RPMI8226 (cell line): Measurements from ENCODE around the gene VWF.

Experiments
- DNase-seq: peaks from one replicate; pipeline ENCODE4 v3.0.0-alpha.2; 2015

Gene VWF

DNA sequence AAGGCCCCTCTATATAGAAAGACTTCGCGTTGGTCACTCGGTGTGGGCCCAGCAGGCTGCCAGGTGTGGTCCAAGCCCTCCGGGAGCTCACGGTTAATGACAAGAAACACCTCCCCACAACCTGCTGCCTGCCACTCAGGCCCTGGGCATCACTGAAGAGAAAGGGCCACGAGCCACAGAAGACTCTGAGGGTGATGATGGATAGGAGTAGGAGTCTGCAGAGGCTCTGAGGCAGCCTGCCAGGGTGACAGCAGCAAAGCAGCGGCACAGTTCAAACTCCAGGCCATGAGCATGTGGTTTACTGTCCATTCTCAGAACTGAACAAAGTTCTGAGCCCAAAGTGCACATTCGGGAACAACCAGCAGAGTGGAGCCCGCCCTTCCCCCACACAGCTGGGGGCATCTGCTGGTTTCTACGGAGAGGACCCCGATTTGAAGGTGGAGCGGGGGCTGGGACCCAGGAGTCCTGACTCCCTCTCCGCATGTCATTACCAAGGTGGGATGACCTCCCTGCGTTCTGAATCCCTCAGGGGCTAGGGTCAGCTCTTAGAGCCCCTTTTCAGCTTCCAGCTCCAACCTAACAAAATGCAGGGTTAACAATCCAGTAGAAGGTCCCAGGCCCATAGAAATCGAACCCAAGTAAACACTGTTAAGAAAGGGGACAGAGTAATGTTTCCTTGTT, 65.8 kb downstream of the VWF start:
- no peak for DNase-seq

DNA sequence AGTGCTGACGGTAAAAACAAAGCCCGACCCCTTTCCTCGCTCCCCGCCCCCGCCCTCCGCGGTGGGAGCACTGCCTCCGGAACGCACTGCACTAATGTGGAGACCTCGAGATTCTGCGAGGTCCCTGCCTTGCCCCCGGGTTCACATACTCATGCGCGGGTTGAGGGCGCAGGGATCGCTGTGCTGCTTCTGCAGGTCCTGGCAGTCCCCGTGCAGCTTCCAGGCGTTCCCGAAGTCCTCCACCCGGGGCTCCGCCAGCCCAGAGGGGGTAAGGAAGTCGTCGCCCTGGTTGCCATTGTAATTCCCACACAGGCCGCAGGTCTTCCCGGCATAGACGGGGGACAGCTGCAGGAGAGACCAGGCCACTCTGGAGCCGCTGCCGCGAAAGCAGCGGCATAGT, 66.8 kb downstream of the VWF start:
- DNase-seq: no peak

DNA sequence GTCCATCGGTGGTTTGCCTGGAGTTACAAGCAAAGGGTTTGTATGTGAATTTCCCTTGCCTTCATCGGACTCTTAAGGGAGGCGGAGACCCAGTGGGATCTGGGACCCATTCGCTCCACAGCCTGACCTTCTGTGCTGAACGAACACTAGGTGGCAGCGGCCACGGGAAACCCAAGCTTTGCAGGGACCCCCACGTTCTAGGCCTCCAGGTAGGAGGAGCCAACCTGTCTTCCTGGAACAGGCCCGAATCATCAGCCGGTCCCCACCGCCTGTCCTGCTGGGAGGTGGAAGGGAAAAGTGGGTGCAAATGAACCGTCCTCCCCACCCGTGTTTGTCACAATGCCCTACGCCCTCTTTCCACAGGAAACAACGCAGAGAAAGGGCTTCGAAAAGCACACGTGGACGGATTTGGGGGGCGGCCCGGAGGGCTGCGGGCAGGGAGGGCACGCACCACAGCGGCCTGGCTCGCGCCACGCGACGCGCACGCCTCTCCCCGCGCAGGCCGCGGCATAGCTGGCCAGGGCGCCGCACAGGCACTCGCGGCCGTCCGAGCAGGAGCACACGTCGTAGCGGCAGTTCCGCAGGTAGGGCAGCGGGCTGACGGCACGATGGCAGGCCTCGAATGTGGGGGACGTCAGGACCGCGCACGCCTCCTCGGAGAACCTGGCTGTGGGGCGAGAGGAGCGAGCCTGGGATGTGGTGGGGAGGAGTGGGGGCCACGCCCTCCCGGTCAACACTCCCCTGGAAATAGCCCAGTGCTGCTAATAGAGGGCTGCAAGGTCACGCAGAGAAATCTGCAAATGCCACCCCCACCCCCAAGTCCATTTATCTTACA, 67.8 kb downstream of the VWF start:
- no peak for DNase-seq

- no peak for DNase-seq
Observed at GRCh38 chr12:6053541-6053940, 70.9 kb downstream of the VWF start.

GRCh38 chr12:6052940-6053329, 71.5 kb downstream of the VWF start:
- no peak for DNase-seq

- no peak for DNase-seq
Observed at GRCh38 chr12:6052206-6052939, 72.1 kb downstream of the VWF start.

DNA sequence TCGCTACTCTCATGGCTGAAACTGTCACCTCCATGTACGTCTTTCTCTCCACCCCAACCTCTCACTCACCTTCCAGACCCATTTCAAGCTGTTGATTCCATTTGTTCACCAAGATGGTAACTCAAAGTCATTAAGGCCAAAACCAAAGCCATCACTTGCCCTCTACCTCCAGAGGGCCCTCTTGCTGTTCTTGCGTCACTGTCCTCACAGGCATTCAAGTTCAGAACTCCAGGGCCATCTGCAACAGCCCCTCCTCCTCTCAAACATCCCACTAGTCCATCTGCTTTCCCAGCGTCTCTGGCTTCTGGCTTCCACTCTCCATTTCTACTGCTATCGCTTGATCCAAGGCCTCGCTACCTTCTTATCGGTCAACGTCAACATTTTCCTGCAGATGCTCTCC, 74.5 kb downstream of the VWF start:
- no peak for DNase-seq

DNA sequence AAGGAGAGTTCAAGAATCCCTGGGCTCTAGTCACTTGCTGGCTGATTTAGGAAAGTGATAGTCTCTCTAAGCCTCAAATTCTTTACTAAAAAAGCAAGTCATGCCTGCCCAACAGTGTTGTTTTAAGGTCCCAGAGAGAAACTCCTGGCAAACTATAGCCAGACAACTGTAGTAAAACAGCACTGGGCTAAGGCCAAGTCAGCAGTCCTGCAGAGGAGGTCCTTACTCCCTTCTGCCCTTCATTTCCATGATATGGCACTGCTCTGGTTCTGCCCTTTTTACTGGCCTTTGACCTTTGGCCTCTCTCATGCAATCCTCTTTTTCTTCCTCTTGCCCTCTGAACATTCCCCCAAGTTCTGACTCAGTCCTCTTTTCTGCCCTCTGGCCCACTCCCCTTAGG, 74.9 kb downstream of the VWF start:
- DNase-seq: no peak

DNA sequence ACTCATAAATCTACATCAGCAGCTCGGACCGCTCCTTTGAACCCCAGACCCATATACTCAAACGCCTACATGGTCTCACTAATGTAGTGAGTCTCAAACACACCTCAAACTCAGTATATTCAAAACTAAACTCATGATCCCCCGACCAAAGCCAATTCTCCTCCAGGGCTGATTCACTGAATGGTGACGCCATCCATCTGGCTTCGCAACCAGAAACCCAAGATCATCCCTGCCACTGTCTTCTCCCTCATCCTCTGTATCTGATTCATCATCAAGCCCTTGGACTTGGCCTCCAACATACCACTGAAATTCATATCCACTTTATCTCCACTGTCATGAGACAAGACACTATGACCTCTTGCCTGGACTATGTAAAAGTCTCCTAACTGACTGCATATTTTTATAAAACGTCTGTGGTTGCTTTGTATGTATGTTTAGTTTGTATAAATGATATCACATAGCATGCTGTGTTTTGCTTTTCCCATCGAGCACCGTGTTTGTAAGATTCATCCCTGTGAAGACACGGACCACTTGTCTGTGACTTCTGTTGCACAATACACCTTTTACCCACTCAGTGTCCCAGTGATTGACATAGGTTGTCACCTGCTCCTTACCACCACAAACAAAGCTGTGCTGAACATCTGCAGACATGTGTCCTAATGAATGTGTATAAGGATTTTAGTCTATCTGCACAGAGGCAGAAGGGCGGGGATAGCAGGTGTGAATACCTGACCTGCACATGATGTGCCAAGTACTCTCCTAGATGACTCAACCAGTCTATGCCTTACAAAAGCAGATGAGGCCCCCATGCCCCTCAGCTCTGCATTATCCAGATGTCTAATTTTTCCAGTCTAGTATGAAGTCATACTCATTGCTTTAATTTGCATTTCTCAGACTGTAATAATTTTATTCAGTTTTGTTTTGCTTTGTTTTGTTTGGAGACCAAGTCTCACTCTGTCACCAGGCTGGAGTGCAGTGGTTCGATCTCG, 76.9 kb downstream of the VWF start:
- no peak for DNase-seq

GRCh38 chr12:6046511-6047180, 77.8 kb downstream of the VWF start:
- DNase-seq: no peak

- no peak for DNase-seq
Observed at GRCh38 chr12:6045438-6045837, 79.0 kb downstream of the VWF start.

- DNase-seq: no peak
Observed at GRCh38 chr12:6044082-6044481, 80.4 kb downstream of the VWF start.

DNA sequence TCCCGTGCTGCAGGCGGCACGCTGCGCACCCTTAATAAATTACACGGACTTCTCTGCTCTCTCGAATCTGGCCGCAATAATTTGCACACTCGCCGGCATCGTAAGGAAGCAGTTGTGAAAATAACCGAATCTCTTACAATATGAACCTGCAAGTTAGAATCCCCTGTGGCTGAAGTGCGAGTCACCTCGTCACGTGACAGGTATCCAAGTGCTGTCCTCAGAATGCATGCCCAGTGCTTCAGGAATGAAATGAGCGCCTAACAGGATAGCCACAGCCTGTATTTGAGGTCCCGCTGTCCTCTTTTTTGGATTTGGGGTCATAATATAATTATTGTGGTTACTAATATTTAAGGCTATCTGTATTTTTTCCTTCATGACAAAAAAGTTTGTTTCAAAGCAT, 82.0 kb downstream of the VWF start:
- DNase-seq: no peak

DNA sequence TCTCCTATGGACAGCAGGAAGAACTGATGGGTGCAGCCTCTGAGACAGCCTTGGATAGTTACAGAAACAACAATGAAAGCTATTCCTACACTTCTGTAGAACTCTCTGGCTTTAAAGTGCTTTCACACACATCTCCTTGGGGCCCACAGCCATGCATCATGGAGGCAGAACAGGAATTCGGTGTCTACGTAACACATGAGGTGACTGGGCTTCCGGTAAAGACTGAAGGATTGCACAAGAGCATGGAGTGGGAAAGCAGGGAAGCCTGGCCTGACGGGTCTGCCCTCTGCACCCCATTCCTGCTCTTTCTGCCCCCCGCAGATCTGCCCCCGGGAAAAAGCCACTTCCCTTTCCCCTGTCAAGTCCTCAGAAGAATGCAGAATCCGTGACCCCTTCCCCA, 82.6 kb downstream of the VWF start:
- DNase-seq: no peak

GRCh38 chr12:6040815-6041214, 83.7 kb downstream of the VWF start:
- DNase-seq: no peak

DNA sequence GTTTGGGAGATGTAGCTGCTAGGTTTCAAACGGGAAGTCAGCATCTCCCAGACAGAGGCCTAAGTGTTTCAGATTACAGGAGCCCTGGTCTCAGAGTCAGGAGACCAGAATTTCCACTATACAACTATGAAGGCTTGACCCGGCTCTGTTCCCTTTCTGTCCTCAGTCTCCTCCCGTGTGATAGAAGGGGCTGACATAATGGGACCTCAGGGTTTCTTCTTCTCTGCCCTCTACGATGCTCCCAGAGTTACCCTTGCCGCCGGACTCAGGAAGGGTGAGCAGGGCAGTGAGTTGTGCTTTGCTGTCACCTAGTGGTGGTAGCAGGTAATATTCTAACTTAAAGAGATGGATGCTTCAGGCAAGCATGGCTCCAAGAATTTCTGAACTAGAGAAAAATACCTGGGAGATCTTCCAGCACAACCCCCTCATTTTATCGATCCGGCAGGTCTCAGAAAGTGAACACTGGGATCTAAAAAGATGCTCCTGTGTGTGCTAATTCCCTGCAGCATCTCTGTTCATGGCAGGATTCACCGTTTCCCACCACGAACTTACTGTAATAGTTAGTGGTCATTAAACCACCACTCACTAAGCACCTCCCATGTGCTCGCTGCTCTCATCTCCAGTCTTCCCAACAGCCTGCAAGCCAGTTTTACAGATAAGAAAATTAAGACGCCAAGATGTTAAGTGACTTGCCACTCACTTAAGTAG, 84.4 kb downstream of the VWF start:
- peak; percentile 64 for DNase-seq

- DNase-seq: peak; percentile 85
Observed at GRCh38 chr12:6038160-6038559, 86.3 kb downstream of the VWF start.

DNA sequence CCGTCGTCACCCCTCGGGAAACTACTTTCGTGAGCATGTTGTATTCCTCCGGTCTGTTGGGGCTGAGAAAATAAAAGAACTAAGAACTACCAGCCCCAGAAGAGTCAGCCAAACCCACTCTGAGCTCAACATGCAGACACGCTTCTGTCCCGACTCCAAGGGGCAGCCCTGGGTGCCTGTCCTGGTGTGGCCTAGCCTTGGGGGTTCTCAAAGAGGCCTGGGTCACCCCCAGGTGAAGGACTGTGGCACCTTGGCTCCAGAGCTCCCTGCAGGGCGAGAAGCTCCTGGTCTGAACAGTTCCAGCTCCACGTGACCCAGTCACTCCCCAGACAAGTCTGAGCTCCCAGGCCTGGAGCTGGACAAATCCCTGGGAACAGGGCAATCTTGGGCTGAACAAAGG, 87.0 kb downstream of the VWF start:
- DNase-seq: no peak

- no peak for DNase-seq
Observed at GRCh38 chr12:6036509-6036908, 88.0 kb downstream of the VWF start.

DNA sequence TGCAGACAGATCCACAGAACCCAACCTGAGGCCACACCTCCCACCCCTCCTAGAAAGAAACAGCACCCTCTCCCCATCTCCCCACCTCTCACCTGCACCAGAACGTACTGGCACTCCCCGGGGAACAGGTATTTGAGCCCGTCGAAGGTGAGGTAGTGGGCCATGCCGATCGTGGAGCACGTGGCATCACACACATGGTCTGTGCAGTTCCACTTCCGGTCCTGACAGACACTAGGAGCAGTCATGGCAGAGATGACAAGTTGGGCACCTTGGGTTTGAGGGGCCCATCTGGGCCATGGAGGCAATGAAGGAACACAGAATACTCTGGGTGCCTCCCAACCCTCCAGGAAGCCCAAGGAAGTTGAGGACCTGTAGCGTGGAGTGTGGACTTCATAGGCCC, 89.9 kb downstream of the VWF start:
- DNase-seq: no peak

DNA sequence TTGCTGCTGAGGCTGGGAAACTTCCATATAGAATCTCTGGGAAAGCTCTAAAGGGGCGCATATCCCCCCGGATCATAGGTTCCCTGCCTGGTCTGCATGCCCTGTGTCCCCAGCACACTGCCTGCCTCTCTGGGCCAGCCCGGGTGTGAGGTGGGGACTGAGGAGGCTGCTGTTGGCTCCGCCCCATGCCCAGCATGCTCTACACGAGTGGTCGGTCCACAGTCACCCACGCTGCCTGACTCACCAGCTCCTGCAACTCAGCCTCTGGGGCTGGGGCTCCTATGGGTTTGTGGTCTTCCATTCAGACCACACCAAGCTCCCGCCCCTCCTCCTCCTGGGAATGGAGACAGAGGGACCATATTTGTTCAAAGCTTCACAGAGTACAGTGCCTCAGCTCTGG, 90.9 kb downstream of the VWF start:
- no peak for DNase-seq
